ENCODE measurements around the gene TXNDC5.
"Not testable (repeated sequence)": the region's sequence is repeated elsewhere in the genome, so short reads cannot be mapped to it uniquely, and the experiment has no call there.

Gene TXNDC5

DNA sequence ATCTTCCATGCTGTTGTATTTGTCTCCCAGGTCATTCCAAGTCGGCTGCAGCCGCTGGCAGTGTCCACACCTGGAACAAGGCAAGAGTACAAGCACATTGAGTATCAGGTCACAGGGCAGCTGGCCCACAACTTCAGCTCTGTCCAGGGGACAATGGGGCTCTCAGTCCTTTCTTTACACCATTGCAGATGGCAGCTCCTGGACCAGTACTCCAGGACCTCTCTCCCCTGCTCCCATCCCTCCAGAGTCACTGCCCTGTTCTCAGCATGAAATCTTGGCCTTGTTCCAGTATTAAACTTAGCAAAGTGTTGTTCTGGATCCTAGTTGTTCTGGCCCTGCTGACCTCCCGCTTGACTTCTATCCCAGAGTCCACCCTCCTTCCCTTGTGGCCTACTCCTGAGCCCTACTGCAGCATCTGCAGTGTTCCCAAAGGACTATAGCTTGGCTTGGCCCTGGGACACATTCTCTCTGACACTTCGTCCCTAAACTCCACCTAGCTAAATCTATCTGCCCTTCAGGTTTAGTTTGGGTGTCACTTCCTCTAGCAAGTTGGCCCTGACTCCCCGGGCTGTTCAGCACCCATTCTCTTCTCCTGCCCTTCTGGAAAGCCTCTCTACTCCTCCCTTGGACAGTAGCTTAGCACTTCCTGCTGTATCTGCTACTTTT lies 5.8 kb downstream of the TXNDC5 start:
- Histone ChIP-seq H3K9me3 (ENCODE audit: control insufficient read depth, insufficient read depth, low read length) (no peaks in the 10 kb centered on the region), H3K27me3 (ENCODE audit: control insufficient read depth, insufficient read depth, low read length) (no peaks in the 10 kb centered on the region), H3K36me3 (ENCODE audit: control insufficient read depth, insufficient read depth, low read length) (peaks cover 54% of the 10 kb centered on the region), H3K27ac (ENCODE audit: low read depth, low read length) (no peak overlapping the region), H3K4me1 (ENCODE audit: control insufficient read depth, insufficient read depth, low read length) (peaks cover 10% of the 10 kb centered on the region), H3K4me3 (ENCODE audit: low read depth, low read length) (no peak overlapping the region), H3K9ac (ENCODE audit: low read depth, low read length) (no peak overlapping the region)

DNA sequence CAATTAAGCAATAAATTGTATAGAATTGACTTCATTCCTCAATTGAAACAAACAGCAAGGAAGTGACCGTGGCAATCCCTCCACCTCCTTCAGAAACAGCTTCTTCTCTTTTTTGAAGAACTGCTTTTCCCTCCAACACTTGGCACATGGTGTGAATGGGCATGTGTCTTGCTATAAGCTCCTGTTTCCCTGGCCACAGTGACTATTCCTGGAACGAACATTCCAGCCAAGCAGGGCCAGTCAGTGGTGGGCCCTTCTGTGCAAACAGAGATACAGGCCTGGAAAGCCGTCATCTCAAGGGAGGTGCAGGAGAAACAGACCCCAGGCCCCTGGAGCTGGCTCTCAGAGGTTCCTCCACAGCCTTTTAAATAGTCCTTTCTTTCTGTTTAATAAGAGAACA lies 6.9 kb downstream of the TXNDC5 start:
- Histone ChIP-seq H3K36me3 (ENCODE audit: control insufficient read depth, insufficient read depth, low read length) (peaks cover 64% of the 10 kb centered on the region), H3K9me3 (ENCODE audit: control insufficient read depth, insufficient read depth, low read length) (no peaks in the 10 kb centered on the region), H3K27me3 (ENCODE audit: control insufficient read depth, insufficient read depth, low read length) (no peaks in the 10 kb centered on the region), H3K4me1 (ENCODE audit: control insufficient read depth, insufficient read depth, low read length) (peaks cover 2% of the 10 kb centered on the region; the same call in 1 of the 2 replicates), H3K9ac (ENCODE audit: low read depth, low read length) (no peak overlapping the region), H3K27ac (ENCODE audit: low read depth, low read length) (no peak overlapping the region), H3K4me3 (ENCODE audit: low read depth, low read length) (no peak overlapping the region)

DNA sequence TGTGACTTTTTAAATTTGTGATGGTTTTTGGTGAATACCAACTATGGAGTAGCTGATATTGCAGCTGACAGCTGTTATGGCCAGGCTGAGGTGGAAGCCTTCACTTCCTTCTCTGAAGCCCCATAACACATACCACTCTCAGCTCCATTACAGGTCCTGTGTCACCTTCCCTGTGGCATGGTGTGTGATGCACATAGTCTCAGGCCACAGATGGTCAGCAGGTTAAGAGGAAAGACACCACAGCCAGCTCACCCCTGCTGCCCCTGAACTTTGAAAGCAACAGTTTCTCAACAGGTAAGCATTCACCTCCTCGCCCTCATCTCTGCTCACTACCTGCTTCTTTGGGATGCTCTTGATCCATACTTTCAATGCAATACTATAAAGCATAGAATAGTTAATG lies 7.7 kb downstream of the TXNDC5 start:
- H3K4me1 ChIP-seq (ENCODE audit: control insufficient read depth, insufficient read depth, low read length): no peaks in the 10 kb centered on the region
- H3K9me3 ChIP-seq (ENCODE audit: control insufficient read depth, insufficient read depth, low read length): no peaks in the 10 kb centered on the region
- peaks cover 72% of the 10 kb centered on the region for H3K36me3 ChIP-seq (ENCODE audit: control insufficient read depth, insufficient read depth, low read length)
- no peak overlapping the region for H3K4me3 ChIP-seq (ENCODE audit: low read depth, low read length)
- no peak overlapping the region for H3K9ac ChIP-seq (ENCODE audit: low read depth, low read length)
- H3K27ac ChIP-seq (ENCODE audit: low read depth, low read length): no peak overlapping the region
- no peaks in the 10 kb centered on the region for H3K27me3 ChIP-seq (ENCODE audit: control insufficient read depth, insufficient read depth, low read length)

DNA sequence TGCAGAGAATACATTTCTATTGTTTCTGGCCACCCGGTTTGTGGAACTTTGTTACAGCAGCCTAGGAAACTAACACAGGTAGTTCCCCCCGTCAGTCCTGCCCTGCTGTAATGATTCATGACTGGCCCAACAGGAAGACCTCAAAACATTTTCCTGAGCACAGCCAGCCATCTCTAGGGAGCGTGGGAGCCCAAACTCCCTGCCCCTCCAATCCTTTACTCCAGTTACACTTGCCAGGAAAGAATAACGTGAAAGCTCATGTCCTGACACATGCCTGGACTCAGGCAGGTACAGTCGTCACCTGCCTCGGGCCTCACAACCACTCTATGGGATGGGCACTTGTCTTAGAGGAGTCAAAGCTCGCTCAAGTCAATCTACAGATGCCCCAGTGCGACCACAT lies 8.4 kb downstream of the TXNDC5 start:
- H3K27ac ChIP-seq (ENCODE audit: low read depth, low read length): no peak overlapping the region
- H3K9me3 ChIP-seq (ENCODE audit: control insufficient read depth, insufficient read depth, low read length): no peaks in the 10 kb centered on the region
- peaks cover 79% of the 10 kb centered on the region for H3K36me3 ChIP-seq (ENCODE audit: control insufficient read depth, insufficient read depth, low read length)
- H3K9ac ChIP-seq (ENCODE audit: low read depth, low read length): no peak overlapping the region
- no peaks in the 10 kb centered on the region for H3K27me3 ChIP-seq (ENCODE audit: control insufficient read depth, insufficient read depth, low read length)
- no peaks in the 10 kb centered on the region for H3K4me1 ChIP-seq (ENCODE audit: control insufficient read depth, insufficient read depth, low read length)
- no peak overlapping the region for H3K4me3 ChIP-seq (ENCODE audit: low read depth, low read length)

DNA sequence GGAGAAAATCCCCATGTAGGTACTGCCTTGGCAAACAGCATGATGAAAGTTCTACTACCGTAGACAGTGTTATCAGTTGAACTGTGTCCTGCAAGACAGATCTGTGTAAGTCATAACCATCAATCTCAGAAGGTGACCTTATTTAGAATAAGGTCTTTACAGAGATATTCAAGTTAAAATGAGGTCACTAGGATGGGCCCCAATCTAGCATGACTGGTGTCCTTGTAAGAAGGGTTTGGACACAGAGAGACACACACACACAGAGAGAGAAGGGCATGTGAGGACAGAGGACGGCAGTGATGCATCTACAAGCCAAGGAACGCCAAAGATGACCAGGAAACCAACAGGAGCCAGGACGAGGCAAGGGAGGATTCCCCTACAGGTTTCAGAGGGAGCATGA lies 8.8 kb downstream of the TXNDC5 start:
- no peaks in the 10 kb centered on the region for H3K27me3 ChIP-seq (ENCODE audit: control insufficient read depth, insufficient read depth, low read length)
- no peaks in the 10 kb centered on the region for H3K9me3 ChIP-seq (ENCODE audit: control insufficient read depth, insufficient read depth, low read length)
- no peaks in the 10 kb centered on the region for H3K4me1 ChIP-seq (ENCODE audit: control insufficient read depth, insufficient read depth, low read length)
- H3K4me3 ChIP-seq (ENCODE audit: low read depth, low read length): no peak overlapping the region
- H3K36me3 ChIP-seq (ENCODE audit: control insufficient read depth, insufficient read depth, low read length): peaks cover 83% of the 10 kb centered on the region
- H3K9ac ChIP-seq (ENCODE audit: low read depth, low read length): no peak overlapping the region
- no peak overlapping the region for H3K27ac ChIP-seq (ENCODE audit: low read depth, low read length)

DNA sequence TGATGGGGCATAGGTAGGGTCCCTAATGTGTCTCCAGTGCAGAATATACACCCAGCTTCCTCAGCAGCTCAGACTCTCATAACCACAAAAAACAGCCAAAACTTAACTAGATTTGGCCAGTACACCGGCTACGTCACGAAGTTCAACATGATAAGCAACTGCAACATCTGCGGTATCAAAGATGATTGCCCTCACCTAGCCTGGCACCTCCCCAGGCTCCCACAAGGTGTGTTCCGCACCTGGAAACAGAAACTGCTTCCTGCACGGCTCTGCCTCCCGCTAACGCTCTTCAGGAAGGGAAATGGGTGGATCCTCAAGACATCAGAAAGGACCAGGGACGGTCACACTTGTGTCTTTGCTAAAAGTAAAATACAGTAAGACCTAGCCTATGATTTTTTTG lies 9.5 kb downstream of the TXNDC5 start:
- Histone ChIP-seq H3K36me3 (ENCODE audit: control insufficient read depth, insufficient read depth, low read length) (peaks cover 90% of the 10 kb centered on the region), H3K9me3 (ENCODE audit: control insufficient read depth, insufficient read depth, low read length) (no peaks in the 10 kb centered on the region), H3K4me3 (ENCODE audit: low read depth, low read length) (no peak overlapping the region), H3K27ac (ENCODE audit: low read depth, low read length) (no peak overlapping the region), H3K27me3 (ENCODE audit: control insufficient read depth, insufficient read depth, low read length) (no peaks in the 10 kb centered on the region), H3K9ac (ENCODE audit: low read depth, low read length) (no peak overlapping the region), H3K4me1 (ENCODE audit: control insufficient read depth, insufficient read depth, low read length) (no peaks in the 10 kb centered on the region)

DNA sequence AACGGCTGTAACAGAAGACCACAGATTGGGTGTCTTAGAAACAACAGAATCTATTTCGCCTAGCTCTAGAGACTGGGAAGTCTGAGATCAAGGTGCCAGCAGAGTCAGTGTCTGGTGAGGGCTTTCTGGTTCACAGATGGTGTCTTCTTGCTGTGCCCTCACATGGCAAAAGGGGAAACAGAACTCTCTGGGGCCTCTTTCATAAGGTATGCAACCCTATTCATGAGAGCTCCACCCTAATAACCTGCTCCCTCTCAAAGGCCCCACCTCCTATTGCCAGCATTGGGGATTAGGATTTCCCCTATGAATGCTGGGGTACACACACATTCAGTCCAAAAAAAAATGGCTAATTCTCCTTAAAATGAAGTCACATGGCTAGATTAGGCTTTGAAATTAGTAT lies 10.0 kb downstream of the TXNDC5 start:
- Histone ChIP-seq H3K4me1 (ENCODE audit: control insufficient read depth, insufficient read depth, low read length) (no peaks in the 10 kb centered on the region), H3K36me3 (ENCODE audit: control insufficient read depth, insufficient read depth, low read length) (peaks cover 95% of the 10 kb centered on the region), H3K4me3 (ENCODE audit: low read depth, low read length) (no peak overlapping the region), H3K9me3 (ENCODE audit: control insufficient read depth, insufficient read depth, low read length) (no peaks in the 10 kb centered on the region), H3K9ac (ENCODE audit: low read depth, low read length) (no peak overlapping the region), H3K27ac (ENCODE audit: low read depth, low read length) (no peak overlapping the region), H3K27me3 (ENCODE audit: control insufficient read depth, insufficient read depth, low read length) (no peaks in the 10 kb centered on the region)

DNA sequence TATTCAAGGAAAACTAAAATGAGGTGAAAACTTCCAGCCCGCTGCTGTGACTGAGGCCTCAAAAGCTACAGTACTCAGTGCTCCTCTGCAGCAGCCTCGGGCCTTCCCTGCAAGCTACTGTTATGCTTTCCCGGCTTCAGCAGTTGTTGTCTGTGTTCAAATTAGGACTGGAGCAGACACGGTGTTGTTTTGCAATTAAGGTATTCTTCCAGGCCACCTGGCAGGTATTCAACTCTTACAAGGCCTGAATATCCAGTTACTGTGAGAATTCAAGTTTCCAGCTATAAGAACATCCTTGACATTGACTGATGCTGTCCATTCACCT lies 10.7 kb downstream of the TXNDC5 start:
- Histone ChIP-seq H3K4me1 (ENCODE audit: control insufficient read depth, insufficient read depth, low read length) (no peaks in the 10 kb centered on the region), H3K36me3 (ENCODE audit: control insufficient read depth, insufficient read depth, low read length) (peaks cover 99% of the 10 kb centered on the region), H3K9ac (ENCODE audit: low read depth, low read length) (no peak overlapping the region), H3K4me3 (ENCODE audit: low read depth, low read length) (no peak overlapping the region), H3K27ac (ENCODE audit: low read depth, low read length) (no peak overlapping the region), H3K27me3 (ENCODE audit: control insufficient read depth, insufficient read depth, low read length) (no peaks in the 10 kb centered on the region), H3K9me3 (ENCODE audit: control insufficient read depth, insufficient read depth, low read length) (no peaks in the 10 kb centered on the region)

DNA sequence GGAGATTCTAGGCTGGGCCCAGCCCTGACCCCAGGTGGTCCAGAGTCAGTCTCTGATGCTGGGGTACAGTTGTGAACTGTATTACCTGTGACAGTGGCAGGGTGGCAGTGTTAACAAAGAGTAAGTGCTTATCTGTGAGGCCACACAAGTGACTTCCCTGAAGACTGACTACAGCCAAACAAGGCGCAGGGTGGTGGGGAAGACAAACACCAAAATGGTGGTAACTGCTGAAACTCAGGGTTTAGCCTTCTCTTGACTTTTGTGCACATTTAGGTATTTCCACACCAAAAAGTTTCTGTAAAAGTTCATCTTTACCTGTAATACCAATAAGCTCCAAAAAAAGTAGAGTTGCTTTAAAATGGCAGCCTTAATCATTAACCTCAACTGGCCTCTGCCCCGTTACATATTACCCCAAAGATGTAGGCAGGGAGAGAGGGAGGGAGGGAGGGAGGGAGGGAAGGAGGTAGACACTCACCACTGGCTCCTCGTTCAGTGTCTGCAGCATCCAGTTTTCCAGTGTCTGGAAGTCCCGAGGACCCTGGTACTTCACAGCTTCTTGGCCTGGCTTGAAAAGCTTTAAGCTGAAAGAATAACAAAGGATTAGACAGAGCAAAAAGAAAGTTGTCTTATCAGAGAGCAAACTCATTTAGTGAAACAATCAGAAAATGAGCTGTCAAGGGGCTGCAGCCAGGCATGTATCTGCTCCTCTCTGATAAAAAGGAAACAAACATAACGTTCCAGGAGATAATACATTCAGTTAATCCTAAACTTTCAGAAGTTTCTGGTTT lies 11.3 kb downstream of the TXNDC5 start:
- Histone ChIP-seq H3K27ac (ENCODE audit: low read depth, low read length) (no peak overlapping the region), H3K27me3 (ENCODE audit: control insufficient read depth, insufficient read depth, low read length) (no peaks in the 10 kb centered on the region), H3K36me3 (ENCODE audit: control insufficient read depth, insufficient read depth, low read length) (peaks cover 99% of the 10 kb centered on the region), H3K4me1 (ENCODE audit: control insufficient read depth, insufficient read depth, low read length) (no peaks in the 10 kb centered on the region), H3K9ac (ENCODE audit: low read depth, low read length) (no peak overlapping the region), H3K4me3 (ENCODE audit: low read depth, low read length) (no peak overlapping the region), H3K9me3 (ENCODE audit: control insufficient read depth, insufficient read depth, low read length) (no peaks in the 10 kb centered on the region)

DNA sequence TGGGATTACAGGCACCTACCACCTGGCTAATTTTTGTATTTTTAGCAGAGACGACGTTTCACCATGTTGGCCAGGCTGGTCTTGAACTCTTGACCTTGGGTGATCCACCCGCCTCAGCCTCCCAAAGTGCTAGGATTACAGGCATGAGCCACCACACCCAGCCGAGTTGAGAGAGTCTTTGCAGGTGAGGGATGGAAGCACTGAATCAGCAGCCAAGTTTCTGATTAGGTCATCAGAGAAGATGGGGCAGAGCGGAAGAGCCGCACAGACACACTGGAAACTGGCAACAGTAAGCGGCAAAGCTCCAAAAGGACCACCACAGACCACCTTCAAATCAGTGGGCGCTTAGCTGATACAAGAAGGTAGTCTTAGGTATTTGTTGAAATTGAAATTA lies 12.4 kb downstream of the TXNDC5 start:
- H3K27me3 ChIP-seq (ENCODE audit: control insufficient read depth, insufficient read depth, low read length); H3K9me3 ChIP-seq (ENCODE audit: control insufficient read depth, insufficient read depth, low read length); H3K27ac ChIP-seq (ENCODE audit: low read depth, low read length); H3K4me3 ChIP-seq (ENCODE audit: low read depth, low read length); H3K4me1 ChIP-seq (ENCODE audit: control insufficient read depth, insufficient read depth, low read length); H3K9ac ChIP-seq (ENCODE audit: low read depth, low read length): not testable (repeated sequence)
- peaks cover 99% of the 10 kb centered on the region for H3K36me3 ChIP-seq (ENCODE audit: control insufficient read depth, insufficient read depth, low read length)

DNA sequence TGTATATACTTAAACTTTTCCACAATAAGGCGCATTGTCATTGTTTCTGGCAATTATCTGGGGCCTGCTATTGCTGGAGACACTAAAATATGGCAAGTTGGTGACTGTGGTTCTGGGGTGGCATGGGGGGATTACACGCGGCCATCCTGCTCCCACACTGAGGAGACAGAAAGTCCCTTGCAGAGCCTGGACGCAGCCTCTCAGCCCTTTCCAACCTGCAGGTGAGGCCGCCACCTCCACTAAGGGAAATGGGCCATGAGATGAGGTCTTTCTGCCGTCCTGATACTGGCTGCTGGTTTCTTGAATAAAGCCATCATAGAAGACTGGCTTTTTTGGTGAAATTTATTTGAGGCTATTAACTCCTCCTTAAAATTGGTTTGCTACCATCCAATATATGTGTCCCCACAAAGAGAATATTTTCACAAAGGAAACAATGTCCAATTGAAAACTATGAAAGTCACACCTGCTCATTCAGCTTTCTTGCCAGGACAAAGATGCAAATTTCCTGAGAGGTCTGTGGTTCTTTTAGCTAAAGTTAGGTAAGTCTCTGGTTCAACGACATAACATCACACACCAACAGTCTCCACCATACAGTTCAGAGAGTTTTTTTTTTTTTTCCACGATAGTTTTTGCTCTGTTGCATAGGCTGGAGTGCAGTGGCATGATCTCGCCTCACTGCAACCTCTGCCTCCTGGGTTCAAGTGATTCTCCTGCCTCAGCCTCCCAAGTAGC lies 13.0 kb downstream of the TXNDC5 start:
- Histone ChIP-seq H3K36me3 (ENCODE audit: control insufficient read depth, insufficient read depth, low read length) (peaks cover 99% of the 10 kb centered on the region), H3K4me1 (ENCODE audit: control insufficient read depth, insufficient read depth, low read length) (no peaks in the 10 kb centered on the region), H3K27ac (ENCODE audit: low read depth, low read length) (no peak overlapping the region), H3K9me3 (ENCODE audit: control insufficient read depth, insufficient read depth, low read length) (no peaks in the 10 kb centered on the region), H3K9ac (ENCODE audit: low read depth, low read length) (no peak overlapping the region), H3K27me3 (ENCODE audit: control insufficient read depth, insufficient read depth, low read length) (no peaks in the 10 kb centered on the region), H3K4me3 (ENCODE audit: low read depth, low read length) (no peak overlapping the region)
